GM10248 (cell line): Measurements from ENCODE around the gene POU2F3.
"Not testable (repeated sequence)": the region's sequence is repeated elsewhere in the genome, so short reads cannot be mapped to it uniquely, and the experiment has no call there.

Source experiments
- CTCF ChIA-PET: fragments of 300-600 bp; sonication (Branson Sonifier 250); formaldehyde crosslinking; extraction: SDS; loops from one replicate; lab custom pipeline; 2021; ENCODE audit warnings: antibody characterized with exemption; lab: Yijun Ruan, JAX
- POLR2A ChIA-PET: fragments of 350-650 bp; sonication (Branson Sonifier 250); formaldehyde crosslinking; extraction: SDS; loops from one replicate; lab custom pipeline; 2020; ENCODE audit warnings: antibody characterized with exemption; lab: Yijun Ruan, JAX
- DNase-seq: peaks from one replicate; pipeline ENCODE4 v3.0.0; 2012; ENCODE audit errors: extremely low spot score
- TF ChIP-seq, protein P1 (sequence below): IDR thresholded peaks from 2 replicates; pipeline ENCODE4 v1.5.1; 2012; ENCODE audit warnings: mild to moderate bottlenecking, low read depth; ENCODE audit errors: extremely low read depth, missing control alignments, control extremely low read depth

The POU2F3 gene

DNA sequence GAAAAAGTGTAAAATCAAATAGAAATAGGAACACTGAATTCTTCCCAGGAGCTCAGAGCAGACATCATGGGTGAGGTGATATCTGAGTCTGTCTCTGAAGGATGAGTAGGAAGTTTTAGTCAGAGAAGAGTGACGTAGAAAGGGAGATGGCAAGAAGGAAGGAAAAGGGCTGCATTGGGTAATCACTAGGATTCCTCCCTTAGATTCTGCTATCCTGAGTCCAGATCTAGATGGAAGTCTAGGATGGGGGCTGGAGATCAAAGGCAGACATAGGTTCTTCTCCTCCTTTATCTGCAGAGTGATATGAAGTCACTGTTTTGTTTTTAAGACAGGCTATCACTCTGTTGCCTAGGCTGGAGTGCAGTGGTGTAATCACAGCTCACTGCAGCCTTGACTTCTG is 30.4 kb downstream of the POU2F3 start:
- no peak for DNase-seq
- TF ChIP-seq, protein P1, sequence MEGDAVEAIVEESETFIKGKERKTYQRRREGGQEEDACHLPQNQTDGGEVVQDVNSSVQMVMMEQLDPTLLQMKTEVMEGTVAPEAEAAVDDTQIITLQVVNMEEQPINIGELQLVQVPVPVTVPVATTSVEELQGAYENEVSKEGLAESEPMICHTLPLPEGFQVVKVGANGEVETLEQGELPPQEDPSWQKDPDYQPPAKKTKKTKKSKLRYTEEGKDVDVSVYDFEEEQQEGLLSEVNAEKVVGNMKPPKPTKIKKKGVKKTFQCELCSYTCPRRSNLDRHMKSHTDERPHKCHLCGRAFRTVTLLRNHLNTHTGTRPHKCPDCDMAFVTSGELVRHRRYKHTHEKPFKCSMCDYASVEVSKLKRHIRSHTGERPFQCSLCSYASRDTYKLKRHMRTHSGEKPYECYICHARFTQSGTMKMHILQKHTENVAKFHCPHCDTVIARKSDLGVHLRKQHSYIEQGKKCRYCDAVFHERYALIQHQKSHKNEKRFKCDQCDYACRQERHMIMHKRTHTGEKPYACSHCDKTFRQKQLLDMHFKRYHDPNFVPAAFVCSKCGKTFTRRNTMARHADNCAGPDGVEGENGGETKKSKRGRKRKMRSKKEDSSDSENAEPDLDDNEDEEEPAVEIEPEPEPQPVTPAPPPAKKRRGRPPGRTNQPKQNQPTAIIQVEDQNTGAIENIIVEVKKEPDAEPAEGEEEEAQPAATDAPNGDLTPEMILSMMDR, result no peak
- POLR2A ChIA-PET, result no interaction called here
- CTCF ChIA-PET, result interaction anchor here (1.9 to 5.9 kb wide), 2 partner anchors 31 to 36 kb away, joined by 5 to 53 read pairs; no protein-coding TSS in a partner anchor

- ChIA-PET POLR2A (no interaction called here), CTCF (interaction anchor here (0.9 to 1.9 kb wide), 3 partner anchors 19 to 42 kb away, joined by 3 to 5 read pairs (median 3); no protein-coding TSS in a partner anchor)
- DNase-seq, result no peak
- TF ChIP-seq, protein P1, result no peak
Measured at GRCh38 chr11:120271672-120272071, 31.7 kb downstream of the POU2F3 start.

DNA sequence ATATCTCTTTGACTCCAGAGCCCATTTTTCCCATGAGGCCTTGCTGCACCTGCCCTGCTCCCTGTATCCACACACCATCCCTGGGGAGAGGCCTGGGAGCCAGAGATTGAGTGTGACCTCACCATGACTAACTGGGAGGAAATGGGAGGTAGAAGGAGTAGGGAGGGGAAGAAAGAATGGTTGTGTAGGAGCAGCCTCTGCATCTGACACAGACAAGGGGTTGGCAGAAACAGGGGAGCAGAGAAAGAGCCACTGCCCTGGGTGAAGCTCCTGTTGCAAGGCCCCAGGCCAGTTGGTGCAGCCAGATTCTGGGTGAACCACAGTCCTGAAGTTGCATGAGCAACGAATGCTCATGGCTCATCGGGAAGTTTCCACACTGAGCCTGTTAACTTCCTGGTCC is 32.4 kb downstream of the POU2F3 start:
- DNase-seq, result no peak
- ChIA-PET CTCF (interaction anchor here (0.9 kb wide), 1 partner anchor 18 kb away, joined by 3 read pairs; no protein-coding TSS in a partner anchor), POLR2A (no interaction called here)
- TF ChIP-seq, protein P1, result no peak

DNA sequence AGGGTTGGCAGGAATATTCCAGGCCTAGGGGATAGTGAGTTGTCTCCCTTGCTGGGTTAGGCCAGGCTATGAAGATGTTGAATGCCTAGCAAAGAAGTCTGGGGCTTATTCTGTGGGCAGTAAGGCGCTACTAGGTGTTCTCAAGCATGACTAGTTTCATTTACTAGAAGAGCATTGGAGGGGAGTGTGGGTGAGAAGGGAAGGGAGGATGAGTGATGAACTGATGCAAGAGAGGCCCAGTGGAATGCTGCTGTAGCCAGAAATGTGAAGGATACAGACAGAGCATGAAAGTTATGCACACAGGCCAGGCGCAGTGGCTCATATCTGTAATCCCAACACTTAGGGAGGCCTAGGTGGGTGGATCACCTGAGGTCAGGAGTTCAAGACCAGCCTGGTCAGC is 33.5 kb downstream of the POU2F3 start:
- ChIA-PET CTCF (interaction anchor here (0.8 to 3.9 kb wide), 5 partner anchors 14 to 38 kb away, joined by 3 to 13 read pairs (median 3); no protein-coding TSS in a partner anchor), POLR2A (no interaction called here)
- DNase-seq, result no peak
- TF ChIP-seq, protein P1, result no peak

DNA sequence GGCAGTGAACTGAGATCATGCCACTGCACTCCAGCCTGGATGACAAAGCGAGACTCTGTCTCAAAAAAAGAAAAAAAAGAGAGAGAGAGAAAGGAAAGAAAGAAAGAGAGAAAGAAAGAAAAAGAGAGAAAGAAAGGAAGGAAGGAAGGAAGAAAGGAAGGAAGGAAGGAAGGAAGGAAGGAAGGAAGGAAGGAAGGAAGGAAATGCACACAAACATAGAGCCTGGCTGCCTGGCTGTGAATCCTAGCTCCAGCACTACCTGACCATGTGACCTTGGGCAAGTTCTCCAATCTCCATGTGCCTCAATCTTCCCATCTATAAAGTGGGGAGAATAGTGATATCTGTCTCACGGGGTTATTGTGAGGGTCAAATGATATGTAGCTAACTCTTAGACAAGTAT is 34.0 kb downstream of the POU2F3 start:
- POLR2A ChIA-PET, DNase-seq: not testable (repeated sequence)
- CTCF ChIA-PET, result interaction anchor here (0.8 to 3.9 kb wide), 4 partner anchors 26 to 39 kb away, joined by 3 to 13 read pairs (median 4); no protein-coding TSS in a partner anchor

GRCh38 chr11:120279502-120279901 is 39.6 kb downstream of the POU2F3 start:
- no peak for DNase-seq
- TF ChIP-seq, protein P1, result no peak
- POLR2A ChIA-PET, result no interaction called here
- CTCF ChIA-PET, result interaction anchor here (1.1 to 6.9 kb wide), 5 partner anchors 10 to 44 kb away, joined by 3 to 28 read pairs (median 5); no protein-coding TSS in a partner anchor

- TF ChIP-seq, protein P1, result no peak
- ChIA-PET CTCF (interaction anchor here (0.6 to 6.9 kb wide), 6 partner anchors 10 to 112 kb away, joined by 3 to 28 read pairs (median 5); no protein-coding TSS in a partner anchor), POLR2A (no interaction called here)
- DNase-seq, result no peak
Measured at GRCh38 chr11:120280600-120281051, 40.7 kb downstream of the POU2F3 start.
